HFF-Myc (cell line): Measurements from ENCODE around the gene FUT4.
A peak's percentile ranks its signal among the peaks of the same experiment; 100 is the strongest.

Experiments used
- DNase-seq: peaks from one replicate; pipeline ENCODE4 v3.0.0-alpha.2; 2011; ENCODE audit warnings: low read depth; ENCODE audit errors: extremely low read depth
- H3K4me3 ChIP-seq: replicated peaks from 2 replicates; pipeline ENCODE4 v1.5.1; 2011; ENCODE audit warnings: low read depth, mild to moderate bottlenecking, control low read depth, low read length
- CTCF ChIP-seq: IDR thresholded peaks from 2 replicates; pipeline ENCODE4 v1.5.1; 2012; ENCODE audit warnings: mild to moderate bottlenecking, low read depth, low read length, control low read depth; ENCODE audit errors: missing control alignments

The FUT4 gene

DNA sequence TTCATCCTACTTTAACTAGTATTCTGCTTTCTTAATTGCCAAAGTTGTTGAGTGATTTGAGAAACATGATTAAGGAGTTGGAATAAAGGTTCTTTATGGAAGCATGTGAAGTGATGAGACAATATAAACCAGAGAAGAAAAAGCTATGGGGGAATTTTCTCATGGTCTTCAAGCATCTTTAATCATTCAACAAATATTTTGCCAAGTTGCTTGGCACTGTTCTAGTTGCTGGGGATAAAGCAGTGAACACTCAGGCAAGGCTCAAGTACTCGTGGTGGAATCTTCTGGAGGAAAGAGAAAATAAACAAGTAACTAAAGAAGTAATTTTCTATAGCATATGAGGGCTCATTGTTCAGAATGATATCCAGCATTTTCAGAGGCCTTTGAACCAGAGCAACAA, 14.3 kb downstream of the FUT4 start:
- no peak for DNase-seq
- H3K4me3 ChIP-seq = no peak overlapping the region
- TF ChIP-seq CTCF = no peak

GRCh38 chr11:94558468-94558867, 14.7 kb downstream of the FUT4 start:
- no peak overlapping the region for H3K4me3 ChIP-seq
- no peak for TF ChIP-seq CTCF
- DNase-seq = no peak

- no peak for TF ChIP-seq CTCF
- H3K4me3 ChIP-seq = no peak overlapping the region
- DNase-seq = no peak
Measured at GRCh38 chr11:94558932-94559331, 15.2 kb downstream of the FUT4 start.

DNA sequence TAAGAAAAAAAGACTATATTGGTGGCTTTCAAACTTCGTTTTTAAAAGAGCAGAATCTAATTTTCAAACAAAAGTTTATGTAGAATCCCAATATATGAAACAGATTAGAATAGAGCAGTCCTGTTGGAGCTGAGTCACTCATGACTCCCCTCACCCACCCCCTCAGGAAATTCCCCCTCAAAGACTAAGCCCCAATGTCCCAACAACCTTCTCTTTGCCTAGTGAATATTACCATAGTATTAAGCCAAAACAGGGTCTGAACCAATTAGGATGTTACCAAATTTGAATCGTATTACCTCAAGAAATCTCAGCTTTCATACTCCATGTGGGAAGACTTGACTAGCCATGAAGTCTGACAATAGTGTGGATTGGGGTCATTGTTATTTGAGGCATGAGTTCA, 15.6 kb downstream of the FUT4 start:
- TF ChIP-seq CTCF = no peak
- no peak for DNase-seq
- no peak overlapping the region for H3K4me3 ChIP-seq

DNA sequence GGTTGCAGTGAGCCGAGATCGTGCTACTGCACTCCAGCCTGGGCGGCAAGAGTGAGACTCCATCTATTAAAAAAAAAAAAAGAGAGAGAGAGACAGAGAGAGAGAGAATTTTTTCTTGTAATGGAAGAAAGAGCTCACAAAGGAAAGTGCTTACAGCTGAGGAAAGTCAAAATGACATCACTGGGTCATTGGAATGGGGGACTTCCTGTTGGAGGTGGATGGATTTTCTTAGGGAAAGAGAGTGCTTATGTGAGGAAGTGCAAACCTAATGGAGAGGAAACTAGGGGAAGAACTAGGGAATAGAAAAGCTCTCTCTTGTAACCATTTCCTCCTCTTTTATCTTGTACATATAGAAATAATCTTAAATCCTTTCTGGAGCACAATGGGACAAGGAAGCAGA, 17.1 kb downstream of the FUT4 start:
- H3K4me3 ChIP-seq = no peak overlapping the region
- DNase-seq = no peak
- no peak for TF ChIP-seq CTCF

- H3K4me3 ChIP-seq = no peak overlapping the region
- TF ChIP-seq CTCF = peak; percentile 38
- peak; percentile 26 for DNase-seq
Measured at GRCh38 chr11:94563176-94563847, 19.6 kb downstream of the FUT4 start.

- TF ChIP-seq CTCF = no peak
- H3K4me3 ChIP-seq = no peak overlapping the region
- no peak for DNase-seq
Measured at GRCh38 chr11:94563848-94564467, 20.2 kb downstream of the FUT4 start.
